LNCaP clone FGC (cell line): ENCODE results near the gene CTSS.
A peak's percentile ranks its signal among the peaks of the same experiment; 100 is the strongest.

Source experiments
- DNase-seq: peaks from one replicate; pipeline ENCODE4 v3.0.0-alpha.2; 2011; ENCODE audit warnings: low read depth
- H3K4me3 ChIP-seq: 2 replicates; pipeline ENCODE4 v1.5.1; 2011; ENCODE audit warnings: mild to moderate bottlenecking, low read depth, low read length, control low read depth
- TF ChIP-seq, protein P1 (sequence below): IDR thresholded peaks from 2 replicates; pipeline ENCODE4 v1.5.1; 2012; ENCODE audit warnings: mild to moderate bottlenecking; ENCODE audit not compliant: control insufficient read depth, insufficient read depth; ENCODE audit errors: extremely low read depth

CTSS gene

DNA sequence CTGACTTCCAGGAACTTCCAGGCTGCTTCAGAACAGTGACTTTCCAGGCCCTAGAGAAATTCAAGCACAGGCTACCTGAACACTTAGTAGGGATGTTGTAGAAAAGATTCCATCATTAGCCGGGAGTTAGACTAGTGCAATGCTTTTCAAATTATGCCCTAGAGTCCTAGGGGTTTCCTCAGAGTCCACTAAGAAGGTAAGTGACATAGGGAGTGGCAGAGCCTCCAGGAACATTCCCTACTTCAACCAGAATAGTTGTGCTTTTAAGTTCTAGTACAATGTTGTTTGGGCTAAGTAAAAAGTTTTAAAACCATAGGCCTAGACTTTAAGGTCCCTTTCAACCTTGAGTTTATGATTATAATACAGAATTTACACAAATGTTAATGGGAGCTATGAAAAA, 59.5 kb downstream of the CTSS start:
- no peak overlapping the region for H3K4me3 ChIP-seq
- TF ChIP-seq, protein P1, sequence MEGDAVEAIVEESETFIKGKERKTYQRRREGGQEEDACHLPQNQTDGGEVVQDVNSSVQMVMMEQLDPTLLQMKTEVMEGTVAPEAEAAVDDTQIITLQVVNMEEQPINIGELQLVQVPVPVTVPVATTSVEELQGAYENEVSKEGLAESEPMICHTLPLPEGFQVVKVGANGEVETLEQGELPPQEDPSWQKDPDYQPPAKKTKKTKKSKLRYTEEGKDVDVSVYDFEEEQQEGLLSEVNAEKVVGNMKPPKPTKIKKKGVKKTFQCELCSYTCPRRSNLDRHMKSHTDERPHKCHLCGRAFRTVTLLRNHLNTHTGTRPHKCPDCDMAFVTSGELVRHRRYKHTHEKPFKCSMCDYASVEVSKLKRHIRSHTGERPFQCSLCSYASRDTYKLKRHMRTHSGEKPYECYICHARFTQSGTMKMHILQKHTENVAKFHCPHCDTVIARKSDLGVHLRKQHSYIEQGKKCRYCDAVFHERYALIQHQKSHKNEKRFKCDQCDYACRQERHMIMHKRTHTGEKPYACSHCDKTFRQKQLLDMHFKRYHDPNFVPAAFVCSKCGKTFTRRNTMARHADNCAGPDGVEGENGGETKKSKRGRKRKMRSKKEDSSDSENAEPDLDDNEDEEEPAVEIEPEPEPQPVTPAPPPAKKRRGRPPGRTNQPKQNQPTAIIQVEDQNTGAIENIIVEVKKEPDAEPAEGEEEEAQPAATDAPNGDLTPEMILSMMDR = no peak
- DNase-seq = no peak

DNA sequence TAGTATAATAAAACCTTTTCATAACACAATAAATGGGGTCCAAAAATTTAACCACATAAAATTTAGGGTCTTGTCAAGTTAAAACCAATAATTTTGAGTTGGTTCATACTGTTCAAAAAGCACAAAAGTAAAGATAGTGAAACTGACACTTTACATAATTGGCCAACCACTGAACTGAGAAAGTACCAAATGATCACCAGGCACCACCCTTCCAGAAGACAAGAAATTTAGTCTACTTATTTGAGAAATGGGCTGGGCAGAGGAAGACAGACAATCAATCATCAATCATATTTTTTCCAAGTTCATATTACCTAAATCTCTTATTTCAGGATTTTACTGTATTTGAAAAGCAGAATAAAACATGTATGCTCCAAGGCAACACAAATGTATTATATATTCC, 62.2 kb downstream of the CTSS start:
- H3K4me3 ChIP-seq = no peak overlapping the region
- no peak for DNase-seq
- TF ChIP-seq, protein P1 = no peak

DNA sequence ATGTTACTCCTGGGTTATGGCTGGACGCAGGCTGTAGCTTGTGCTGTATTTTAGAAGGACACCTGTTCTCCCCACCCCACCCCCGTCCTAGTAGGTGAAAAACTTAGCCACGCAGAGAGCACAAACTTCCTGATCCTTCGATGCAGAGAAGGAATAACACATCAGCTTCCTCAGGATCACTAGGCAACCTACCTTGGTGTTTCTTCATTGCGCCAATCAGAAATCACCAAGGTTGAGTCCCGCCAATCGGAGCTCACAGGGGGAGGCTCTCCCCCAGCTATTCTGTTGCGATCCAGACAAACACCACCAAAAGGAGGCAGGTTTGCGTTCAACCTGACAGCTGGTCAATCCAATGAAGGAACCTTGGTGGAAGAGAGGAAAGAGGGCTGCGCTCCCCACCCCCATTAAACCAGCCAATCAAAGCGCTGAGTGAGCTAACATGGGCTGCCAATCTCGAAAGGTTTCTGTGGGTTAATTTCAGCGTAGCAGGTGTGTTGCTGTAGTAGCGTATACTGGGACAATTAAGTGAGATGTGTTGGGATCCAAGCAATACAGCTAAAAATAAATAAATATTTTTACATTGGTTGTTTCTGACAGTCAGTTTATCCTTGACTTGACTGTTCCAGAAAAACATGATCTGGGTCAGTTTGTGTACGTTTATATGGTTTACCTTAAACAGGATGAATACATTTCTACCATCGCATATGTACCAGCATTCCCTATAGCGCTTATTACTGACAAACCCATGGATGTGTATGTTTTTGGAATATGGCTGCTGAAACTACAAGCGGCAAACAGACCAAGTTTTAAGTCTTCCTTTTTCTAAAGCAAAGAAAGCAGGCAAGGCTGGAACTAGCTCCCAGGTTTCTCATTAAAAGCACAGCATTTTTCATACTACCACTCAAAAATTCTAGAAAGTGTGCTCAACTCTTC, 68.3 kb downstream of the CTSS start, which contains the start of gene GOLPH3L:
TSS of gene GOLPH3L (minus strand) at position 160 of the 933 bp plus-strand sequence. CDS start 2,316 bp downstream, outside the sequence.
- peak; percentile 100 for DNase-seq
- TF ChIP-seq, protein P1 = no peak
- peak within 1 kb of the TSS; percentile 65 for H3K4me3 ChIP-seq

DNA sequence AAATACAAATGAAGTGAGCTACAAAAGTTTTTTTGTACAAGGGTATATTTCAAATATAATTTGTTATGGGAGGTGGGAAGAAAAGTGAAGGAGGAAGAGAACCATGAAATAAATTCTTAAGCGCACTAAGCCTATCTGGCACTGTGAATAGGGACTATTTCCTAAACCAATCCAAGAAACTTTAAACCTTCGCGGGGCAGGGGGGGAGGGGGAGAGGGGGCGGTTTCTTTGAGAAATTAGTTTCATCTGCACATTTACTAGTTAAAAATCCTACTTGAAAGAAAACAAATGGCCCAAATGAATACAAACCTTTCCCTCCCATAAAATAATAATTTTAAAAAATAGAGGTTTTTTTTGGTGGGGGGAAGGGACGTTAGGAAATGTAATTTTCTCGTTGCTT, 69.0 kb downstream of the CTSS start:
- TF ChIP-seq, protein P1 = no peak
- peak overlapping the region; percentile 65 for H3K4me3 ChIP-seq
- DNase-seq = no peak

DNA sequence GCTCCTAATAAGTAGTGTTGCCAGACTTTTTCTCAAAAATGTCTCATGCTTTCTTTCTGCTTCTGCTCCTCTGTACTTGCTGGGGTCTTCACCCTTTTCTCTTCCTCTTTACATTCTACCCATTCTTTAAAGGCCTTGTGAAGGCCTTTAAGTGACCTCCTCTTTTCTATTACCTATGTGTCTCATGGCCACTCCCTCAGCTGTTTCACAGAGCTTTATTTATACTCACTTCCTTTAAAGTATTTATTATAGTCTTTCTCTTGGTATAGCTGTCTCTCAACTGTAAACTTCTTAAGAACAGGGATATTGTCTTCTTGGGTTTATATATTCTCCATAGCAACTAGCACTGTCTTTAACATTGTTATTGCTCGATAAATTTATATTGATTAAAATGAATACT, 69.4 kb downstream of the CTSS start:
- TF ChIP-seq, protein P1 = no peak
- no peak for DNase-seq
- peak overlapping the region; percentile 65 for H3K4me3 ChIP-seq

DNA sequence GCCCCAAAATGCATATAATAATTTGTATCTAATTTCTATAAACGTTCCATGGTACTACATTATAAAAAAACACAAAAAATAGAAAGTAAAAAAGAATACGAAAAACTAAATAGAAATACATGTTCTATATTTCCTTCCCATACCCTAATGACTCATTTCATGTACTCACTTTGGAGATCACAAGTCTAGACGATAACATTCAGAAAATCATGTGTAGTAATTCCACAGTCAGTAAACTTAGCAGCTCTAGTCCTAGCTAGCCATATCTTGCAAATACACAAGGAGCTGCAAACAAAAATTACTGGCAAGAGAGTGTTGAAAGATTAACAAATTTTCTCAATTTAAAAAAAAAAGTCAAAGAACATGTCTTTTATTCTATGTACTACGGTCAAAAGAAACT, 70.0 kb downstream of the CTSS start:
- no peak for DNase-seq
- peak overlapping the region; percentile 65 for H3K4me3 ChIP-seq
- TF ChIP-seq, protein P1 = no peak
